Immature natural killer cell (primary cell): ENCODE measurements around the gene ZNF302. TPM values are rescaled to one million over a fixed set of nuclear protein-coding genes. Genes with fewer than 3 reads are reported as not detected.
"Not testable (repeated sequence)": the region's sequence is repeated elsewhere in the genome, so short reads cannot be mapped to it uniquely, and the experiment has no call there.

Experiments
- DNase-seq, 3 donors: peaks; one replicate each; pipeline ENCODE4 v3.0.0; 2022; ENCODE audit warnings: mixed read lengths in 1 of 3
- H3K27ac Mint-ChIP-seq, 6 donors: one replicate each; pipeline ENCODE4 v1.8.0; 2020; ENCODE audit warnings: mixed read lengths in 6 of 6, mild to moderate bottlenecking in 5 of 6, inconsistent platforms in 4 of 6, moderate library complexity in 3 of 6
- H3K27me3 Mint-ChIP-seq, 3 donors: one replicate each; pipeline ENCODE4 v1.8.0; 2020 to 2021; ENCODE audit warnings: low read depth in 3 of 3, mild to moderate bottlenecking in 3 of 3, mixed read lengths in 3 of 3, moderate library complexity in 3 of 3, inconsistent platforms in 1 of 3
- H3K36me3 Mint-ChIP-seq, 3 donors: one replicate each; pipeline ENCODE4 v1.8.0; 2020; ENCODE audit warnings: mixed read lengths in 3 of 3, inconsistent platforms in 2 of 3, mild to moderate bottlenecking in 2 of 3
- H3K4me1 Mint-ChIP-seq, 2 donors: one replicate each; pipeline ENCODE4 v1.8.0; 2020; ENCODE audit warnings: inconsistent platforms in 2 of 2, mild to moderate bottlenecking in 2 of 2, mixed read lengths in 2 of 2, moderate library complexity in 1 of 2
- H3K4me3 Mint-ChIP-seq, 5 donors: one replicate each; pipeline ENCODE4 v1.8.0; 2020; ENCODE audit warnings: mild to moderate bottlenecking in 5 of 5, mixed read lengths in 5 of 5, inconsistent platforms in 3 of 5, moderate library complexity in 3 of 5
- H3K9me3 Mint-ChIP-seq, 6 donors: one replicate each; pipeline ENCODE4 v1.8.0; 2020; ENCODE audit warnings: mild to moderate bottlenecking in 6 of 6, mixed read lengths in 6 of 6, inconsistent platforms in 4 of 6, moderate library complexity in 3 of 6
- polyA plus RNA-seq, 3 donors: library from polyadenylated mRNA; unstranded; fragments of 300-500 nt; fragmentation: Illumina TruSeq; gene quantifications; one replicate each; pipeline ENCODE4 v1.2.3, GENCODE V29; 2021

The ZNF302 gene
- polyA plus RNA-seq, 3 donors from 2014 or later, result 8.8 to 14.5 (median 11.2) TPM

DNA sequence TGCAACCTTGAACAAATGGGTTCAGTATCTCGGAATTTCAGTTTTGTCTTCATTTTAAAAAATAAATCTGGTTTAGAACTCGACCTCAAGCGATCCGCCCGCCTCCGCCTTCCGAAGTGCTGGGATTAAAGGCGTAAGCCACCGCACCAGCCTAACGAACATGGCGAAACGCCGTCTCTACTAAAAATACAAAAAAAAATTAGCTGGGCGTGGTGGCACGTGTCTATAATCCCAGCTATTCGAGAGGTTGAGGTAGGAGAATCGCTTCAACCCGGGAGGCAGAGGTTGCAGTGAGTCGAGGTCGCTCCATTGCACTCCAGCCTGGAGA is 571 bp downstream of the ZNF302 start:
- peak overlapping the region; percentile 97 to 100 (median 98) for H3K27ac Mint-ChIP-seq
- peaks cover 12 to 29% (median 29%) of the 10 kb centered on the region in 3 donors for H3K27me3 Mint-ChIP-seq
- H3K9me3 Mint-ChIP-seq, result peaks cover 4 to 18% (median 14%) of the 10 kb centered on the region in 6 donors
- H3K4me3 Mint-ChIP-seq, result peak overlapping the region; percentile 93 to 100 (median 98)
- H3K4me1 Mint-ChIP-seq, result peaks cover 33 to 41% of the 10 kb centered on the region in 2 donors
- DNase-seq, result no peak
- H3K36me3 Mint-ChIP-seq, result peaks cover 40 to 41% (median 41%) of the 10 kb centered on the region in 3 donors

GRCh38 chr19:34678421-34678820 is 943 bp downstream of the ZNF302 start:
- no peak for DNase-seq
- peaks cover 5 to 20% (median 17%) of the 10 kb centered on the region in 6 donors for H3K9me3 Mint-ChIP-seq
- peaks cover 33 to 41% of the 10 kb centered on the region in 2 donors for H3K4me1 Mint-ChIP-seq
- peaks cover 43 to 45% (median 44%) of the 10 kb centered on the region in 3 donors for H3K36me3 Mint-ChIP-seq
- H3K4me3 Mint-ChIP-seq, result peak overlapping the region; percentile 93 to 100 (median 98)
- peak overlapping the region; percentile 80 to 100 (median 98) for H3K27ac Mint-ChIP-seq
- peaks cover 12 to 29% (median 29%) of the 10 kb centered on the region in 3 donors for H3K27me3 Mint-ChIP-seq

DNA sequence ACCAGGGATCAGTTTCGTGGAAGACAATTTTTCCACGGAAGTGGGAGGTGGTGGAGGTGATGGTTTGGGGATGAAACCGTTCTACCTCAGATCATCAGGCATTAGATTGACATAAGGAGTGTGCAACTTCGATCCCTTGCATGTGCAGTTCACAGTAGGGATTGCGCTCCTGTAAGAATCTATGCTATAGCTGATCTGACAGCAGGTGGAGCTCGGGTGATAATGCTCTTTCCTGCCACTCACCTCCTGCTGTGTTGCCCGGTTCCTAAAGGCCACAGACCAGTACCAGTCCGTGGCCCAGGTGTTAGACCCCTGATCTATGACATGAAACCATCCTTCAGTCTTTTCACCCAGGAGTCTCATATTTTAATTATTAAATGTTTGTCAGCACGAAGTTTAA is 4.0 kb downstream of the ZNF302 start:
- peaks cover 10 to 22% (median 21%) of the 10 kb centered on the region in 3 donors for H3K27me3 Mint-ChIP-seq
- no peak overlapping the region for H3K4me3 Mint-ChIP-seq
- peaks cover 52 to 64% (median 63%) of the 10 kb centered on the region in 3 donors for H3K36me3 Mint-ChIP-seq
- no peak overlapping the region for H3K27ac Mint-ChIP-seq
- peaks cover 29 to 49% (median 41%) of the 10 kb centered on the region in 6 donors for H3K9me3 Mint-ChIP-seq
- H3K4me1 Mint-ChIP-seq, result peaks cover 30 to 39% of the 10 kb centered on the region in 2 donors
- DNase-seq, result no peak

- Mint-ChIP-seq H3K9me3 (peaks cover 40 to 77% (median 63%) of the 10 kb centered on the region in 6 donors), H3K36me3 (peaks cover 40 to 56% (median 47%) of the 10 kb centered on the region in 3 donors)
- H3K4me1 Mint-ChIP-seq, H3K27ac Mint-ChIP-seq, DNase-seq, H3K4me3 Mint-ChIP-seq, H3K27me3 Mint-ChIP-seq: not testable (repeated sequence)
Measured at GRCh38 chr19:34685266-34685665, 7.8 kb downstream of the ZNF302 start.

DNA sequence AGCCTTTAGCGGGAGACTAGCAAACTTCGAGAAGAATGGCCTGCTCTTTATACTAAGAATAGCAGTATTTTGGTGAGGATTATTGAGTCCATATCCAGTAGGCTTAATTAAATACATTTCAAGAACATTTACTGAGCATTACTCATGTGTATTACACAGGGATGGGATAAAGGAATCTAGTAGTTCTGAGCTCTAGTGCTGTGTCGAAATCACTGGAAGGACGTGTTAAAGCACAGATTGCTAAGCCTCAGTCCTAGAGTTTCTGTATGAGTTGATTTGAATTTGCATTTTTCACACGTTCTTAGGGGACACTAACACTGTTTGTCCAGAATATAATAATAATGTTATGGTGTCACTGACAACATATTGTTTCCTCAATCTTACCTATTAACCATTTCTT is 9.0 kb downstream of the ZNF302 start:
- no peak for DNase-seq
- no peak overlapping the region for H3K4me3 Mint-ChIP-seq
- H3K36me3 Mint-ChIP-seq, result peaks cover 32 to 46% (median 38%) of the 10 kb centered on the region in 3 donors
- H3K9me3 Mint-ChIP-seq, result peaks cover 43 to 76% (median 61%) of the 10 kb centered on the region in 6 donors
- no peaks in the 10 kb centered on the region for H3K4me1 Mint-ChIP-seq
- H3K27ac Mint-ChIP-seq, result no peak overlapping the region
- H3K27me3 Mint-ChIP-seq, result peaks cover 2 to 9% (median 7%) of the 10 kb centered on the region in 3 donors

DNA sequence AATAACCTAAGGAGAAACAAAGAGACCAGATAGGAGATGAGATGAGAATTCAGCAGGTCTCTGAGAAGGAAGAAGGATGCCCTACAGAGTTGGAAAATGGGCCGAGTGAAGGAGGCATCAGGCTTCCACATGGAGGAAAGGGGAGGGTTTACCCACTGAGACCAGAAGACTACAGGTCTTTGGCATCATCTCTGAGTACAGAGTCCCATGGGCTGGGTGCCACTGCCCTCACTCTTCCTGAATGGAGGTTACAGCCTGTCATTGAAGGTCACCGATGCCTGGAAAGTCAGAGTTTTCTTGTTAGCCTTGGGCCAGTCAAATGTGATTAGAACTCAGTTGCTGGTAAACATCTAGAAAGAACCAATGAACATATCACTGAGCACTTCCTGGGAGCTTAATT is 9.9 kb downstream of the ZNF302 start:
- H3K4me1 Mint-ChIP-seq, result no peaks in the 10 kb centered on the region
- H3K36me3 Mint-ChIP-seq, result peaks cover 25 to 37% (median 30%) of the 10 kb centered on the region in 3 donors
- H3K4me3 Mint-ChIP-seq, result no peak overlapping the region
- peaks cover 43 to 69% (median 59%) of the 10 kb centered on the region in 6 donors for H3K9me3 Mint-ChIP-seq
- no peak for DNase-seq
- H3K27me3 Mint-ChIP-seq, result peaks cover 7 to 9% (median 8%) of the 10 kb centered on the region in 3 donors
- H3K27ac Mint-ChIP-seq, result no peak overlapping the region

- H3K36me3 Mint-ChIP-seq, result peaks cover 13 to 25% (median 17%) of the 10 kb centered on the region in 3 donors
- DNase-seq, result no peak
- H3K27me3 Mint-ChIP-seq, result peaks cover 7 to 17% (median 12%) of the 10 kb centered on the region in 3 donors
- no peaks in the 10 kb centered on the region for H3K4me1 Mint-ChIP-seq
- H3K4me3 Mint-ChIP-seq, result no peak overlapping the region
- no peak overlapping the region for H3K27ac Mint-ChIP-seq
- peaks cover 36 to 58% (median 51%) of the 10 kb centered on the region in 6 donors for H3K9me3 Mint-ChIP-seq
Measured at GRCh38 chr19:34688592-34688991, 11.1 kb downstream of the ZNF302 start.

- Mint-ChIP-seq H3K27me3 (peaks cover 7 to 27% (median 12%) of the 10 kb centered on the region in 3 donors), H3K4me1 (no peaks in the 10 kb centered on the region), H3K27ac (no peak overlapping the region), H3K4me3 (no peak overlapping the region), H3K9me3 (peaks cover 28 to 41% (median 34%) of the 10 kb centered on the region in 6 donors), H3K36me3 (peaks cover 4 to 10% (median 4%) of the 10 kb centered on the region in 3 donors)
- DNase-seq, result no peak
Measured at GRCh38 chr19:34690372-34690771, 12.9 kb downstream of the ZNF302 start.

DNA sequence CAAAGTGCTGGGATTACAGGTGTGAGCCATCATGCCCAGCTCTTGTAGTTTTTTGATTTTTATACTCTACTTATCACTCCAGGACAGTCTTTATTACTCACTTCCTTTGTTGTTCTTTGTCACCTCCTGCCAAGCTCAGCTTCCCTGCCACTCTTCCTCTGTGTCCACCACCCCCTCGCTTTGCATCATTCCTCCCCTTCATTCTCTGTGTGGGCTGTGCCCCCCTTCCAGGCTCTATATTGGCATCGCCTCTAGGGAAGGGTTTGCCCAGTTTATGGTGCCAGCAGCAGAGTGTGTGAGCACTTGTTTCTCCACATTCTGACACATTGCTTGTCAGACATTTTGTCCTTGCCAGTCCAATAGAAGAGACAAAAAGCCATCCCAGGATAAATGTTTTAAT is 15.1 kb downstream of the ZNF302 start:
- Mint-ChIP-seq H3K9me3 (peaks cover 10 to 19% (median 13%) of the 10 kb centered on the region in 6 donors), H3K36me3 (peaks cover 0 to 1% (median 0%) of the 10 kb centered on the region in 3 donors), H3K4me3 (no peak overlapping the region), H3K27ac (no peak overlapping the region), H3K4me1 (no peaks in the 10 kb centered on the region), H3K27me3 (peaks cover 4 to 29% (median 12%) of the 10 kb centered on the region in 3 donors)
- DNase-seq, result no peak

- Mint-ChIP-seq H3K36me3 (peaks cover 0 to 2% (median 0%) of the 10 kb centered on the region in 3 donors), H3K4me3 (no peak overlapping the region), H3K27me3 (peaks cover 10 to 23% (median 11%) of the 10 kb centered on the region in 3 donors), H3K27ac (no peak overlapping the region), H3K4me1 (no peaks in the 10 kb centered on the region), H3K9me3 (peaks cover 2 to 14% (median 10%) of the 10 kb centered on the region in 6 donors)
- DNase-seq, result no peak
Measured at GRCh38 chr19:34707661-34708060, 30.2 kb downstream of the ZNF302 start.

DNA sequence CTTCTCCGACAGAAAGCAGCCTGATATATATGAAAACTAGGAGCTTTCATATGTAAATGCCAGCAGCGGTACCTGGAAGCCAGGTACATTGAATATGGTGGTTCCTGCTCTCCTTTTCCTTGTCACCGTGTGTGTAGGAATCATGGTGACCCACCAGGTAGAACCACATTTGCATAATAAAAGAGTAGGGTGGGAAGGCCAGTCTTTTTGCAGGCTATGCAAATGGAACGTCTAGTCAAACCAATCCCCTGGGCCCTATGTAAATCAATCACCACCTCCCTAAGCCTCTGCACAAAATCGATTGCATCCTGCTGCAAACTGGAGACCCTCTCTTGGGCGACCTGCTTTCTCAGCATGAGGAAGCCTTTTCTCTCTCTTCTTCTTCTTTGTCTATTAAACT is 34.4 kb downstream of the ZNF302 start:
- H3K27me3 Mint-ChIP-seq, result peaks cover 4 to 32% (median 11%) of the 10 kb centered on the region in 3 donors
- no peak for DNase-seq
- H3K9me3 Mint-ChIP-seq, result peaks cover 3 to 24% (median 18%) of the 10 kb centered on the region in 6 donors
- H3K36me3 Mint-ChIP-seq, result peaks cover 0 to 5% (median 3%) of the 10 kb centered on the region in 3 donors
- H3K27ac Mint-ChIP-seq, result no peak overlapping the region
- H3K4me3 Mint-ChIP-seq, result no peak overlapping the region
- no peaks in the 10 kb centered on the region for H3K4me1 Mint-ChIP-seq

DNA sequence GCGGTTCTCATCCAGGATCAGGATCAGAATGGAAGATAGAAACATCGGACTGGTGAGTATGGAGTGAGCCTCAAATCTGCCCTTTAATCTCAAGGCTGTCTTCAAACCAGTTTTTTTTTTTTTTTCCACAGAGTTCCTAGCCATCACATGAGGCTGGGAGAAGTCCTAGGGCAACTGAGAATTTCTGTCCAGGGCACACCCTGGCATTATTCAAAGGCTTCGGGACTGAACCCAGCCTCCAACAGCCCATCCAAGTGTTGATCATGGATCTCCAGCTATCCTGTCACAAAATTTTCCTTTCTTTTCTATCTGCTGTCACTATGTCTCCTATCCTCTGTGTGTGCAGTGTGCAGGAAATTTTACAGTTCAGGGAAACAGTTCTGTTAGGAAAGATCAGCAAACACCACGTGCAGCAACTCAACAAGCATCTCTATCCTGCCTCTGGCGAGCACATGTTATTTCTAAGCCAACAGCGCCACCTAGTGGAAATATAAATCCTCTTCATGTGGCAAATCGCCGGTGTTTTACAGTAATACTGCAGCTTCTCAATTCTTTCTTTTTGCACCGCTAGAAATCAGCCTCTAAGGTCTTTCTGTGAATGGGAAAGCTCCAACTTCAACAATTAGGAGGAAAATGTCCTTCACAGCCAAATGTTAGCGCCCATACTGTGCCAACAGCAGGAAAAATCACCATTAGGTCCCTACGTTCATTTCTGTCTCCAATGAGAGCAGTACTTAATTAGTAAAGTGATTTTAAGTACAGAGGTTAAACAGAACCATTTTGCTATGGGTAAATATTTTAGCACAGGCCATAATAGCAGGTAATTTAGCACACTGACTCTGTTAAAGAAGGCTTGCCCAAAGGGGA is 35.1 kb downstream of the ZNF302 start:
- DNase-seq, result peak; percentile 62 to 74 (median 66)
- Mint-ChIP-seq H3K36me3 (peaks cover 0 to 5% (median 3%) of the 10 kb centered on the region in 3 donors), H3K27ac (no peak overlapping the region), H3K4me1 (no peaks in the 10 kb centered on the region), H3K9me3 (peaks cover 2 to 21% (median 14%) of the 10 kb centered on the region in 6 donors), H3K4me3 (no peak overlapping the region), H3K27me3 (peaks cover 4 to 31% (median 12%) of the 10 kb centered on the region in 3 donors)

DNA sequence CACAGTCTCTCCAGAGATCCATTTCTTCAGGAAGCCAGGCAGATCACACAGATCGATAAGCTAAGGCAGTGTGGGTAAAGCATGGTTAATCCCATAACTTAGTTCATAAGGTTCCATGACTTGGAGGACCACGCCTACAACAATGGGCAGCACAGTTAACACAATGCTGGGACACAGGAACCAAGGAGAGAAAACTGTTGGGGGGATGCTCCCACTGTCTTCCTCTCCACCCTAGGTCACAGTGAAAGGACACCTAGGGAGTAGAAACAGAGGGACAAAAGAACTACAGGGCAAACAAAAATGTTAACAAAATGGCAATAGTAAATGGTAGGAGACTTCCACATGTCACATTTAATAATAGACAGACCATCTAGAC is 35.8 kb downstream of the ZNF302 start:
- peaks cover 6 to 31% (median 15%) of the 10 kb centered on the region in 3 donors for H3K27me3 Mint-ChIP-seq
- H3K9me3 Mint-ChIP-seq, result peaks cover 2 to 21% (median 14%) of the 10 kb centered on the region in 6 donors
- H3K4me3 Mint-ChIP-seq, result no peak overlapping the region
- no peak overlapping the region for H3K27ac Mint-ChIP-seq
- H3K4me1 Mint-ChIP-seq, result no peaks in the 10 kb centered on the region
- DNase-seq, result no peak
- peaks cover 0 to 5% (median 3%) of the 10 kb centered on the region in 3 donors for H3K36me3 Mint-ChIP-seq

- Mint-ChIP-seq H3K4me3 (no peak overlapping the region), H3K4me1 (no peaks in the 10 kb centered on the region), H3K9me3 (peaks cover 2 to 21% (median 14%) of the 10 kb centered on the region in 6 donors), H3K27ac (no peak overlapping the region), H3K27me3 (peaks cover 7 to 31% (median 13%) of the 10 kb centered on the region in 3 donors), H3K36me3 (peaks cover 0 to 5% (median 3%) of the 10 kb centered on the region in 3 donors)
- no peak for DNase-seq
Measured at GRCh38 chr19:34715357-34715756, 37.9 kb downstream of the ZNF302 start.
